K562 (cell line): Measurements from ENCODE around the gene HHLA2. TPM values are rescaled to one million over a fixed set of nuclear protein-coding genes. Genes with fewer than 3 reads are reported as not detected.

Experiments
- ATAC-seq: fragments of 200-7000 bp; cut with Tn5 transposase; 3 replicates; pipeline ENCODE4 v1.9.1; 2020; ENCODE audit warnings: moderate library complexity
- BruUV-seq: library from RNA; stranded (reverse); fragments of 400-500 nt; replicated peaks from 2 replicates; lab custom pipeline; 2021; lab: Mats Ljungman, UMichigan
- CTCF ChIA-PET: fragments of 300-600 bp; formaldehyde crosslinking; extraction: SDS; loops from one replicate; lab custom pipeline; 2021; ENCODE audit warnings: low intra/inter-chr PET ratio; lab: Yijun Ruan, JAX
- POLR2A ChIA-PET: fragments of 300-600, 350-650 bp; sonication (Branson Sonifier 250); formaldehyde crosslinking; extraction: SDS; loops from one replicate; lab custom pipeline; 2021; ENCODE audit warnings: antibody characterized with exemption, inconsistent platforms; lab: Yijun Ruan, JAX
- DNase-seq, 4 experiments: peaks; one replicate each; pipeline versions ENCODE4 v3.0.0 to v3.0.0-alpha.2; 2011 to 2018; ENCODE audit warnings: low spot score in 3 of 4, mixed read lengths in 3 of 4; ENCODE audit errors: extremely low read depth in 1 of 4
- FAIRE-seq: peaks from 2 replicates; lab custom pipeline; 2011; peaks lifted over from hg19 to GRCh38; lab: Jason Lieb, UNC
- H2AFZ ChIP-seq: 2 replicates; pipeline ENCODE4 v1.6.0; 2011; ENCODE audit warnings: low read depth, low read length, control low read depth, inconsistent platforms
- H3K27ac ChIP-seq: fragments of 200-600 bp; 3 replicates; pipeline ENCODE4 v1.8.0; 2011; ENCODE audit warnings: low read depth, mild to moderate bottlenecking, control low read depth, inconsistent platforms, low read length, moderate library complexity, mixed read lengths; ENCODE audit errors: extremely low read depth
- H3K27me3 ChIP-seq, 2 experiments: fragments of 300-600 bp in 1 of 2; 2 replicates in 1 of 2; 3 replicates in 1 of 2; pipeline versions ENCODE4 v1.6.0 to v1.8.0; 2011; ENCODE audit warnings: inconsistent platforms in 2 of 2, low read length in 2 of 2, mild to moderate bottlenecking in 1 of 2, mixed read lengths in 1 of 2, moderate library complexity in 1 of 2; ENCODE audit not compliant: control insufficient read depth in 2 of 2, insufficient read depth in 2 of 2
- H3K36me3 ChIP-seq: fragments of 300-600 bp; 3 replicates; pipeline ENCODE4 v1.8.0; 2011; ENCODE audit warnings: mild to moderate bottlenecking, low read length, inconsistent platforms; ENCODE audit not compliant: control insufficient read depth, insufficient read depth
- H3K4me1 ChIP-seq, 2 experiments: fragments of 200-600 bp in 1 of 2; replicated peaks in 1 of 2; 2 replicates in 1 of 2; 3 replicates in 1 of 2; pipeline versions ENCODE4 v1.5.1 to v1.8.0; 2011; ENCODE audit warnings: inconsistent platforms in 2 of 2, low read length in 2 of 2, mild to moderate bottlenecking in 1 of 2, mixed read lengths in 1 of 2, moderate library complexity in 1 of 2; ENCODE audit not compliant: control insufficient read depth in 2 of 2, insufficient read depth in 2 of 2
- H3K4me2 ChIP-seq: 2 replicates; pipeline ENCODE4 v1.6.1; 2011; ENCODE audit warnings: low read length, control low read depth, inconsistent platforms, mixed read lengths; ENCODE audit not compliant: insufficient read depth
- H3K4me3 ChIP-seq: fragments of 200-600 bp; sonication (generic), shearing (Covaris generic); 2 replicates; pipeline ENCODE4 v1.5.1; 2016; ENCODE audit warnings: control low read depth, inconsistent platforms
- H3K79me2 ChIP-seq: fragments of 200-600 bp; 3 replicates; pipeline ENCODE4 v1.8.0; 2011; ENCODE audit warnings: low read length, inconsistent platforms; ENCODE audit not compliant: control insufficient read depth, insufficient read depth
- H3K9ac ChIP-seq, 2 experiments: 2 replicates each; pipeline versions ENCODE4 v1.6.0 to v1.6.1; 2011; ENCODE audit warnings: low read depth in 2 of 2, low read length in 2 of 2, control low read depth in 1 of 2, inconsistent platforms in 1 of 2, mild to moderate bottlenecking in 1 of 2, mixed read lengths in 1 of 2; ENCODE audit not compliant: insufficient read depth in 1 of 2
- H3K9me1 ChIP-seq: one replicate; pipeline ENCODE4 v1.6.0; 2011; ENCODE audit warnings: inconsistent platforms, mild to moderate bottlenecking, low read length, moderate library complexity; ENCODE audit not compliant: control insufficient read depth, insufficient read depth
- H3K9me3 ChIP-seq: replicated peaks from 2 replicates; pipeline ENCODE4 v1.5.1; 2011; ENCODE audit warnings: low read depth, low read length, inconsistent platforms; ENCODE audit not compliant: control insufficient read depth, insufficient read depth
- H4K20me1 ChIP-seq: replicated peaks from 2 replicates; pipeline ENCODE4 v1.6.1; 2011; ENCODE audit warnings: low read length, inconsistent platforms, mixed read lengths; ENCODE audit not compliant: control insufficient read depth, insufficient read depth
- CREB3 ChIP-seq: fragments of 450-650 bp; conservative IDR thresholded peaks from 2 replicates; pipeline ENCODE4 v1.6.1; 2016; ENCODE audit warnings: missing genetic modification characterization, low read depth, mild to moderate bottlenecking, missing compliant biosample characterization, moderate library complexity
- DIDO1 ChIP-seq: fragments of 450-650 bp; IDR thresholded peaks from 2 replicates; pipeline ENCODE4 v1.6.1; 2016; ENCODE audit warnings: low read depth, missing biosample characterization, missing genetic modification characterization
- HEY1 ChIP-seq: fragments of 250-450 bp; sonication (Bioruptor Pico); IDR thresholded peaks from 2 replicates; pipeline ENCODE4 v1.5.0; 2020; ENCODE audit warnings: mild to moderate bottlenecking, moderate library complexity, borderline replicate concordance
- KLF16 ChIP-seq: IDR thresholded peaks from 2 replicates; pipeline ENCODE4 v1.6.1; 2016; ENCODE audit warnings: antibody characterized with exemption
- NR2C2 ChIP-seq, 2 experiments: fragments of 200-800 bp in 1 of 2; sonication (Bioruptor generic) in 1 of 2; sonication (generic) in 1 of 2; formaldehyde crosslinking in 1 of 2; IDR thresholded peaks; 2 replicates each; pipeline versions ENCODE4 v1.6.1 to v1.8.0; 2016 to 2022; ENCODE audit warnings: mild to moderate bottlenecking in 1 of 2, missing compliant biosample characterization in 1 of 2, missing genetic modification characterization in 1 of 2, missing genetic modification reagents in 1 of 2
- SRSF3 ChIP-seq: fragments of 200-400 bp; formaldehyde crosslinking; IDR thresholded peaks from 2 replicates; pipeline ENCODE4 v1.6.1; 2016; ENCODE audit warnings: mild to moderate bottlenecking, low read length, moderate library complexity; ENCODE audit not compliant: insufficient read depth
- TSC22D4 ChIP-seq: fragments of 450-650 bp; IDR thresholded peaks from 2 replicates; pipeline ENCODE4 v1.6.1; 2016; ENCODE audit warnings: missing genetic modification characterization, missing biosample characterization, control low read depth
- ZBTB12 ChIP-seq: fragments of 250-450 bp; sonication (Bioruptor Pico); IDR thresholded peaks from 2 replicates; pipeline ENCODE4 v1.4.0; 2020
- WGBS: fragments of 100-300 bp; shearing (Covaris generic); methylation state at CpG from one replicate; pipeline ENCODE4 v1.1.6; 2016; ENCODE audit warnings: low coverage, mixed read lengths; ENCODE audit not compliant: insufficient coverage; ENCODE audit errors: missing lambda C conversion rate; 5-methylcytosine and 5-hydroxymethylcytosine counted together
- in situ Hi-C: fragments of 300-500 bp; cut with MboI; formaldehyde crosslinking; loops from 4 replicates; pipeline ENCODE4 v1.15.0; 2018; ENCODE audit warnings: inconsistent platforms, mixed read lengths
- intact Hi-C: fragments of 100-400 bp; cut with micrococcal nuclease; formaldehyde crosslinking; loops from 2 replicates; pipeline ENCODE4 v1.14.2; 2022
- polyA plus RNA-seq, 8 experiments: library from polyadenylated mRNA; depleted of rRNA in 4 of 8; stranded (reverse) in 5 of 8; unstranded in 3 of 8; fragments of >200 nt; fragmentation: Nextera tagmentation in 2 of 8; fragmentation: Illumina TruSeq in 1 of 8; extraction: Ambion mirVana in 2 of 8; extraction: Trizol in 1 of 8; gene quantifications; 2 replicates each; pipeline versions ENCODE4 v1.2.1 to v1.2.3, GENCODE V29; 2011 to 2014; ENCODE audit warnings: inconsistent platforms in 1 of 8, missing spikeins in 1 of 8
- total RNA-seq, 7 experiments: library from RNA; depleted of rRNA in 6 of 7; stranded (reverse); fragments of >200 nt in 6 of 7; fragmentation: Illumina TruSeq in 2 of 7; extraction: Trizol in 2 of 7; gene quantifications; 2 replicates each; pipeline versions ENCODE4 v1.2.1 to v1.2.3, GENCODE V29; 2011 to 2021; ENCODE audit warnings: low replicate concordance in 1 of 7
- TF ChIP-seq, protein P1 (sequence below): sonication (generic); formaldehyde crosslinking; IDR thresholded peaks from 2 replicates; pipeline ENCODE4 v1.8.0; 2022; ENCODE audit warnings: missing genetic modification reagents, mild to moderate bottlenecking, borderline replicate concordance

Gene HHLA2
- total and polyA plus RNA-seq, 9 of the 15 experiments (the other 6 are each of a cell fraction or from before 2014, with no cell fraction given), result 0.04 TPM; not detected in 7

GRCh38 chr3:108289159-108289558 is 7.2 kb upstream of the HHLA2 start:
- FAIRE-seq, result no peak
- H3K79me2 ChIP-seq, result no peaks in the 10 kb centered on the region
- ATAC-seq, result no peak
- no peaks in the 10 kb centered on the region for H3K9me3 ChIP-seq
- ChIA-PET CTCF (no interaction called here), POLR2A (no interaction called here)
- H3K27me3 ChIP-seq, result no peaks in the 10 kb centered on the region
- no TSS peak for BruUV-seq
- no peak overlapping the region for H3K4me2 ChIP-seq
- H3K36me3 ChIP-seq, result no peaks in the 10 kb centered on the region
- H3K9ac ChIP-seq, result no peak overlapping the region
- no peaks in the 10 kb centered on the region for H3K9me1 ChIP-seq
- WGBS, result 0% methylated on average over 2 of the region's 2 CpGs
- H3K27ac ChIP-seq, result no peak overlapping the region
- no peaks in the 10 kb centered on the region for H3K4me1 ChIP-seq
- no peak overlapping the region for H3K4me3 ChIP-seq
- no peak overlapping the region for H2AFZ ChIP-seq
- in situ Hi-C loops (no loop called here), intact Hi-C loops (no loop called here)
- no peak for DNase-seq
- no peaks in the 10 kb centered on the region for H4K20me1 ChIP-seq
- TF ChIP-seq, protein P1, sequence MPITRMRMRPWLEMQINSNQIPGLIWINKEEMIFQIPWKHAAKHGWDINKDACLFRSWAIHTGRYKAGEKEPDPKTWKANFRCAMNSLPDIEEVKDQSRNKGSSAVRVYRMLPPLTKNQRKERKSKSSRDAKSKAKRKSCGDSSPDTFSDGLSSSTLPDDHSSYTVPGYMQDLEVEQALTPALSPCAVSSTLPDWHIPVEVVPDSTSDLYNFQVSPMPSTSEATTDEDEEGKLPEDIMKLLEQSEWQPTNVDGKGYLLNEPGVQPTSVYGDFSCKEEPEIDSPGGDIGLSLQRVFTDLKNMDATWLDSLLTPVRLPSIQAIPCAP (CRISPR knock-in tag), result no peak
- no peak for TF ChIP-seq SRSF3
- no peak for TF ChIP-seq DIDO1 (tag)
- TF ChIP-seq TSC22D4 (tag), result no peak
- TF ChIP-seq CREB3, result no peak
- no peak for TF ChIP-seq KLF16
- TF ChIP-seq HEY1, result no peak
- no peak for TF ChIP-seq NR2C2 (CRISPR knock-in tag; IDR thresholded peaks at IDR 0.05)
- TF ChIP-seq NR2C2 (tag; IDR thresholded peaks at IDR 0.05), result no peak
- no peak for TF ChIP-seq ZBTB12
